ENCODE data around the gene DHX30. TPM values are rescaled to one million over a fixed set of nuclear protein-coding genes. Genes with fewer than 3 reads are reported as not detected.

The DHX30 gene
- total RNA-seq, 1 donor from 2014 or later: 62.0 TPM

- H3K4me1 ChIP-seq: no peaks in the 10 kb centered on the region
- ATAC-seq (no peak), DNase-seq (no peak)
- intact Hi-C loops (cut with DNase I): no loop called here
- H3K9me3 ChIP-seq: no peaks in the 10 kb centered on the region
- no peak overlapping the region for H3K4me3 ChIP-seq
- H3K27me3 ChIP-seq: no peaks in the 10 kb centered on the region
- TF ChIP-seq CTCF (IDR thresholded peaks at IDR 0.05): no peak
- H3K27ac ChIP-seq: no peak overlapping the region
- H3K36me3 ChIP-seq: peaks cover 88% of the 10 kb centered on the region
Observed at GRCh38 chr3:47852604-47853602, 50.0 kb downstream of the DHX30 start.

- peaks cover 76% of the 10 kb centered on the region for H3K36me3 ChIP-seq
- no peaks in the 10 kb centered on the region for H3K27me3 ChIP-seq
- H3K4me3 ChIP-seq: no peak overlapping the region
- no peaks in the 10 kb centered on the region for H3K4me1 ChIP-seq
- no peak for ATAC-seq
- DNase-seq: no peak
- TF ChIP-seq CTCF (IDR thresholded peaks at IDR 0.05): no peak
- H3K27ac ChIP-seq: no peak overlapping the region
- intact Hi-C loops (cut with DNase I): no loop called here
- no peaks in the 10 kb centered on the region for H3K9me3 ChIP-seq
Observed at GRCh38 chr3:47854267-47854666, 51.3 kb downstream of the DHX30 start.

GRCh38 chr3:47854720-47855455 is 52.0 kb downstream of the DHX30 start:
- H3K27ac ChIP-seq: no peak overlapping the region
- peaks cover 76% of the 10 kb centered on the region for H3K36me3 ChIP-seq
- H3K4me1 ChIP-seq: no peaks in the 10 kb centered on the region
- H3K9me3 ChIP-seq: no peaks in the 10 kb centered on the region
- intact Hi-C loops (cut with DNase I): no loop called here
- ATAC-seq: no peak
- TF ChIP-seq CTCF (IDR thresholded peaks at IDR 0.05): no peak
- no peak overlapping the region for H3K4me3 ChIP-seq
- no peaks in the 10 kb centered on the region for H3K27me3 ChIP-seq
- DNase-seq: no peak

GRCh38 chr3:47855461-47856383 is 52.8 kb downstream of the DHX30 start:
- no peak for ATAC-seq
- intact Hi-C loops (cut with DNase I): no loop called here

More at GRCh38 chr3:47855461-47856383, 52.8 kb downstream of the DHX30 start:
- no peaks in the 10 kb centered on the region for H3K4me1 ChIP-seq
- H3K27ac ChIP-seq: no peak overlapping the region
- H3K9me3 ChIP-seq: no peaks in the 10 kb centered on the region
- peak; percentile 59 for DNase-seq
- no peak for TF ChIP-seq CTCF (IDR thresholded peaks at IDR 0.05)
- no peak overlapping the region for H3K4me3 ChIP-seq
- H3K27me3 ChIP-seq: no peaks in the 10 kb centered on the region
- peaks cover 75% of the 10 kb centered on the region for H3K36me3 ChIP-seq
